Adipose tissue (tissue), 3 donors: ENCODE results near the gene ST3GAL2. TPM values are rescaled to one million over a fixed set of nuclear protein-coding genes. Genes with fewer than 3 reads are reported as not detected.
"Not testable (repeated sequence)": the region's sequence is repeated elsewhere in the genome, so short reads cannot be mapped to it uniquely, and the experiment has no call there.

ENCODE experiments used
- H3K27ac ChIP-seq: one replicate; pipeline ENCODE4 v1.5.1; 2013; ENCODE audit warnings: low read depth, low read length
- WGBS, 3 donors: extraction: QIAGEN DNeasy Blood & Tissue Kit; methylation state at CpG; one replicate each; pipeline ENCODE4 v1.1.7; 2013; 5-methylcytosine and 5-hydroxymethylcytosine counted together
- polyA plus RNA-seq, 3 donors: library from polyadenylated mRNA; stranded (reverse); fragments of 200-250 nt; gene quantifications; one replicate each; pipeline ENCODE4 v1.2.3, GENCODE V29; 2013
- donor health status: healthy with polysubstance abuse.
- donor health status: Bipolar disorder and iron deficiency.
- donor health status: healthy.

ST3GAL2 gene
- polyA plus RNA-seq, 3 donors: 3.3 to 11.9 (median 10.5) TPM

DNA sequence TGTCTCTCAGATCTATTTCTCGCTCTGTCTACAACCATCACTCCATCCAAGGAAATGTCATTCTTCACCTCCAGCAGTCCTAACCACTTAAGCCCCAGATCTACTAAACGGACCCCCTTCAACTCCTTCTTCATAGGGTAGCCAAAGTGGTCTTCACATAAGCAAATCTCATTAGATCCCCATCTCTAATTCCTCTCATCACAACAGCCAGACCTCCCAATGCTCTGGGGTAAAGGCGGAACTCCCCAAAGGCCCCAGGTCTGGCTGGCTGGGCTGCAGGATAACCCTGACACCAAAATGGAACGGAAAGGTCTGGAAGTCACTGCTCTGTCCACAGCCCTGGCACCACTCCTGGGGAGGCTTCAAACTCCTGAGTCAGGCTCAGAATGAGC, 11.1 kb downstream of the ST3GAL2 start:
- 30 to 43% (median 35%) methylated on average over 4 of the region's 4 CpGs for WGBS, 3 donors
- no peak overlapping the region for H3K27ac ChIP-seq

DNA sequence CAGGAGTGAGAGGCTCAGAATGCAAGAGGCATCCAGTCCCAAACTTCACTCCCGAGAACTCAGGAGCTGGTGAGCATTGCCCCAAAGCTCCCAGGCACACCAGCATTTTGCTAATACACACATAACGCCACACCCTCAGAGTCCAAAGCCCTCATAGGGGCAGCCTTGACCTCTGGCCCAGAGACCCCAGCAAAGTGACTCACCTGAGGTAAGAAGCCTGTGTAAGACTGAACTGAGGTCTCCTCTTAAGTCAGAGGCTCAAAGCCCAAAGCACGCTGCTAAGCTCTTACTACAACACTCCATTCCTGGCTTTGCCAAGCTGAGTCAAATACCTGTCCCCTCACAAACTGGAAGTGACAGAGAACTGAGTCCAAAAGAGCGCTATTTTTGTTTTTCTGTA, 16.4 kb downstream of the ST3GAL2 start:
- no peak overlapping the region for H3K27ac ChIP-seq
- WGBS, 3 donors: 87 to 94% (median 87%) methylated on average over 4 of the region's 4 CpGs

DNA sequence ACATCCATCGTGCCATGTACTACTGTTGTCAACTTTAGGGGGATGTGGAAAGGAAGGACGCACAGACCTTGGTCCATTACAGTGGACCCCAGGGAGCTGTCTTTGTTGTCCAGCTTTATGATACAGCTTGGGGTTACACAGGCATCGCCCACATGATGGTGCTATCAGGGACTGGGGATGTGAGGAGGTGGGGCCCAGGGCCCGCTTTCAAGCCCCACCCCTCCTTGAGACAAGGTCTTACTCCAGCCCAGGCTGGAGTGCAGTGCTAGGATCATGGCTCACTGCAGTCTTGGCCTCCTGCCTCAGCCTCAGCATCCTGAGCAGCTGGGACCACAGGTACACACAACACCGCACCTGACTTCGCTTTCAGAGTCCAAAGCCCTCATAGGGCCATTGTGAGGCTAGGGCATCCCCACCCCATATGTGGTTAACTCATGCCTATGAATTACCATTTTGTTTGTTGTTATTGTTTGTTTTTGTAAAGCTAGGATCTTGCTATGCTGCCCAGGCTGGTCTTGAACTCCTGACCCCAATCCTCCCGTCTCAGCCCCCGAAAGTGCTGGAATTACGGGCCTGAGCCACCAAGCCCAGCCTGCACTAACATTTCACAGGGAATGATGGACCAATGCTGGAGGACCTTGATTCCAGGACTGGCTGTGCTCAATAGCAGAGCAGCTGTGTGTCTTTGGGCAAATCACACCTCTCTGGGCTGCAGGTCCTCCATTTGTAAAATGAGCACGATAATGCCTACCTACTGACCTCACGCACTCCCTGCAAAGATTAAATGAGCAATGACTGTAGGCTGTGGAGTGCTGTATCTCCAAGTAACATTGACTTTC, 17.2 kb downstream of the ST3GAL2 start:
- H3K27ac ChIP-seq: no peak overlapping the region
- 92 to 96% (median 93%) methylated on average over 11 of the region's 11 CpGs for WGBS, 3 donors

DNA sequence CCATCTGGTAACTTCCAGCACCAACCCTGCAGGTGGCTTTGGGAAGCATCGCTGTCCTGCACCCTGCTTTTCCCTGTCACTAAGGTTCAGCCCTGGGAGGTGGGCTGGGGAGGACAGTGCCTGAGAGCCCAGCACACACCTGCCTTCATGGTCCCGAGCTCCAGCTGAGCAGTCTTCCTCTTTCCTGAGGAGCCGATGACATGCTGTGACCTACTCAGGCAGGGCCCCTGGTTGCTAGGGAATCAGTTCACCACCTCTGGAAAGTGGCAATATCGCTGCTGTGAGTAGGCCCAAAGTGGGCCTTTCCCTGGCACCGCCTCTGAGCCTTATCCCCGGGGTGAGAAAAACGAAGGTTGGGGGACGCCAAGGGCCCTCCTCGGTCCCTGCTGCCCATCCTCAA, 17.9 kb downstream of the ST3GAL2 start:
- 83 to 85% (median 84%) methylated on average over 9 of the region's 9 CpGs for WGBS, 3 donors
- H3K27ac ChIP-seq: no peak overlapping the region

DNA sequence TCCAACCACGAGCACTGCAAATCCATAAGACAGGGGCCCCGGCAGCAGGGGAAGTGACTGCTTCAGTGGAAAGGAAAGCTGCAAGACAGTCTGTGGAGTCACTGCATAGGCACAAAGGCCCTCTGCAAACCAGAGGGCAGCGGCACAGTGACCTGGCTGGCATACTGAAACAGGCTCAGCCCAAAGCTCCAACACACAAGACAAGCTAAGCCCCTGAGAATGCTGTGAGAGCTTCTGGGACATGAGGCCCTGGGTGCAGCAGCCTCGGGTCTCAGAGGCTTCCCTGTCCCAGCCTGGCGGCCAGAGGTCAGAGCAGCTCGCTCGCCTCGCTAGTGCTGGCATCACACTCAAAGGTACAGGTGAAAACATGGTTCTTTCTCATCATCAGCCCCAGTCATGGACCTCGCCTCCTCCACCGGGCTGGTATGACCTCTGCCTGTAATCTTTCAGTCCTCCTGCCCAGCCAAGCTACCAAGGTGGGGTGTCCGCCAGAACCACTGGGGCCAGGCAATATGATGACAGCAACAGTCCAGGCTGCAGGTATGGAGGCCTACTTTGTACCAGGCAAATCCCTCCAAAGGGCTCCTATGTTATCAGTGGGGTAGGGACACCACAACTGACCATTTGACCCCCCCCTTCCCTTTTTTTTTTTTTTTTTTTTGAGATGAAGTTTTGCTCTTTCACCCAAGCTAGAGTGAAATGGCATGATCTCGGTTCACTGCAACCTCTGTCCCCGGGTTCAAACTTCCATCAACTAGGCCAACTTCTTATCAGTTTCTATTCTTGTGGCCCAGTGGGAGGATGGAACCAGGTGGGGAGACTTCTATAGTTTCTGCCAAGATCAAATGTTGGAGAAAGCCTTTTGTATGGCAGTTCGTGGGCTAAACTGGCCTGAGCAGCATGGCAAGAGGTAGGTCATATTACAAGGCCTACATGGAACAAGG, 19.2 kb downstream of the ST3GAL2 start:
- H3K27ac ChIP-seq: no peak overlapping the region
- WGBS, 3 donors: 77 to 86% (median 77%) methylated on average over 14 of the region's 14 CpGs

DNA sequence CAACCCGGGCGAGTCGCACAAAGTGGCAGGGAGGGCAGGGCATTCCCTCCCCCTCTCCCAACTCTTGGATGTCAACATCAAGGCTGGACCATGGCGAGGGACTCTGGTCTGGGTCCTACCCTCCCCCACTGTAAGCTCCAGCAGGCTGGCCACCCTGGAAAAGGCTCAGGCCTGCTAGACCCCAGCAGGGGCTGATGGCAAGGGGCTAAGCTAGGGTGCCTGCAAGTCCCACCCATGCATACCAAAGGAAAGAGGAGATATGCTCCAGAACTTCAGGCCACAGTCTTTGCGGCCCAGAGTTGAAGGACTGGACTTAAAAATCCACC, 19.9 kb downstream of the ST3GAL2 start:
- no peak overlapping the region for H3K27ac ChIP-seq
- WGBS, 3 donors: 61 to 70% (median 67%) methylated on average over 4 to 5 of the region's 5 CpGs

DNA sequence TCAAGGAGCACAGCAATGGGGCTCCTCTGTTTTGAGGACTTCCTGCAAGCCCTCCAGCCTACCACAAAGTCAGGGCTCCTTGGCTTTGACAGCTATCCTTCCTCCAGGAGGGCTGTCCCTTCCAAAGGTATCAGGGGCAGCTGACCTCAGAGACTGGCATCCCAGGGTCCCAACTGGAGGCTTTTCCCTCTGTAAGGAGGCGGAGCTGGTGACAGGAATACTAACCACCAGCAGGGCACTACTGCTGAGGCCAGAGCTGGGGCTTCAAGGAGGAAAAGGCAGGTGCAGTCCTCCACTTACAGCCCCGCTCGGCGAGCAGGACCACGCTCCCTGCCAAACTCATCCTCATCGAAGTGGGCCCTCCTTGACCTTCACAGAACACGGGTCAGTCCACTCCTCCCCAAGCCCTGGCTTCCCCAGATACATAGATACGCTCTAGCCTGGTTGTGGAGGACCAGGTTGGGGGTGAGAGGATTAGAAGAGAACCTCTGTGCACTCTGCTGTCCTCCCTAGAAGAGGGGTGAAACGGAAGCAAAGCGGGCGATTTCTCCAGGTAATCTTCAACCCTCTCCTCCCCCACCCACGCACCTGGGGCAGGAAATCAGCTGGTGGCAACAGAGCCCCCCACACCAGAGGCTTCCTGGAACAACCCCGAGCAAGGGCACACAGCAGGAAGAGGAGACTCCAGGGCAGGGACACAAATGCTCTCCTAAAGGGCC, 20.5 kb downstream of the ST3GAL2 start:
- no peak overlapping the region for H3K27ac ChIP-seq
- 66 to 72% (median 71%) methylated on average over 13 of the region's 13 CpGs for WGBS, 3 donors

DNA sequence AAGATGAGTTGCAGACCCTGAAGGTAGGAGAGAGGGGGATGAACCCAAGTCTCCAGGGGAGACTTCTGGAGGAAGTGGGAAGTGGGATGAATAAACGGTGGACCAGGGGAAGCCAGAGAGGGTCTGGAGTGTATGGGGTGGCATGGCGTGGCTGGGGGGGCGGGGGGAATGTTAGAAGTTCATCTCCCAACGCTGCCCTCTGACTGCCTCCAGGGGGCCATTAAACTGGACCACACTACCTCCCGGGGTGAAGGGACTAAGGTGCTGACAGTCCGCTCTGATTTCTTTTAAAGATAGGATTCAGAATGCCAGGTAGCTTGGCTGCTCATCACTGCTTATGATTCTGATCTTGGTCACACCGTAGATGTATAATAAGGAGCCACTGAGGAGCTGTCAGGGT, 21.2 kb downstream of the ST3GAL2 start:
- WGBS, 3 donors: 64 to 79% (median 73%) methylated on average over 7 of the region's 7 CpGs
- H3K27ac ChIP-seq: no peak overlapping the region

DNA sequence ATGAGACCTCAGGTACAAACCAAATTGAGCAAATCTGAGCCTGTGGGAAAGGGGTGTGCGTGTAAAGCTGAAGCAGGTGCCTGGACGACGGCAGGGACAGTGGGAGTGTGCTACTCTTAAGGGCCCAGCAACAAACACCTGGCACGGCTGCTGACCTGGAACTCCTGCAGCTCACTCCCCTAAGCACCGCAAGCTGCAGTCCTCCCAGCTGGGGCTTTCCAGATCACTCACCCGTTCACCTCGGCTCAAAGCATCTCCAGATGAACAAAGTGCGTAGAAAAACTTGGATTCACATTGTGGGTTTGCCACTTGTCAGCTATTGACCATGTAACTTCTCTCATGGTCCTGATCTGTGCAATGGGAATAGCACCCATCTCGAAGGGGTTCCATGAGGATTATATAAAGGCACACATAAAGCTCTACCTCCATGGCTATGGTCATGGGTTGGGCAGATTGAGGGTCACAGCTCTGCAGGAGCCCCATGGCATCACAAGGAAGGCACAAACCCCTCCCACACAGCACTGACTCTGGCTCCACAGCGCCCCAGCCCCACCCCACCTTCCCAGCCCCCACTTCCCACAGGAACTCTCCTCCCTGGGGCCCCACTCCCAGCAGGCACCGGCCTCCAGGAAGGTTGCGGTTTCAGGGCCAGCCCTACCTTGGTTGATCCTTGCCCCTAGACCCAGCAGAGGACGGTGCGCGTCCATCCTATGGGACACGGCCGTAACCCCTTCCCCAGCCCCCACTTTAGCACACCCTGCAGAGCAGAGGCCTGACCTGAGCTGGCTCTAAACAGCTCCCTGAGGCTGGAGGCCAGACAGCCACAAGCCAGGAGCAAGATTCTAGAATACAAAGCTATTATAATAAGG, 21.9 kb downstream of the ST3GAL2 start:
- H3K27ac ChIP-seq: no peak overlapping the region
- 82 to 83% (median 82%) methylated on average over 17 of the region's 17 CpGs for WGBS, 3 donors

DNA sequence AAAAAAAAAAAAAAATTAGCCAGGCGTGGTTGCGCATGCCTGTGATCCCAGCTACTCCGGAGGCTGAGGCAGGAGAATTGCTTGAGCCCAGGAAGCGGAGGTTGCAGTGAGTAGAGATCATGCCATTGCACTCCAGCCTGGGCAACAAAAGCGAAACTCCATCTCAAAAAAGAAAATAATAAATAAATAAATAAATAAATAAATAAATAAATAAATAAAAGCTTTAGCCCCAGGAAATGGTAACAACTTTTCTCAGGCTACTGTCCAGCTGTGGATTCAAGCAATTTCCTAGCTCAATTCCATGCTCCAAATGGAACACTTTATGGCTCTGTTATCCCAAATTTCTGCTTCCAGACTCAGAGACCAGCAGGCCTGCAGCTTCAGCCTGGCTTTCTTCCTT, 25.3 kb downstream of the ST3GAL2 start:
- 96 to 99% (median 96%) methylated on average over 3 to 5 of the region's 5 CpGs for WGBS, 3 donors
- not testable (repeated sequence) for H3K27ac ChIP-seq

DNA sequence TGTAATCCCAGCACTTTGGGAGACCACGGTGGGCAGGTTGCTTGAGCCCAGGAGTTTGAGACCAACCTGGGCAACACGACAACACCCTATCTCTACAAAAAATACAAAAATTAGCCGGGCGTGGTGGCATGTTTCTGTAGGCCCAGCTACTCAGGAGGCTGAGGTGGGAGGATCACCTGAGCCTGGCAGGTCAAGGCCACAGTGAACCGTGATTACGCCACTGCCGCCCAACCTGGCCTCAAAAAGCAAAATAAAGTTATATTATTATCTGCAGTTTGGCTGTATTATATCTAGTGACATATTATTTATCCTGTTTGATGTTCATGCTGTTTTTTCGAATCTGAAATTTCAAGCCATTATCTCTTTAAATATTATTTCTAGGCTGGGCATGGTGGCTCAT, 26.5 kb downstream of the ST3GAL2 start:
- WGBS, 3 donors: 95 to 97% (median 95%) methylated on average over 8 of the region's 8 CpGs
- no peak overlapping the region for H3K27ac ChIP-seq

DNA sequence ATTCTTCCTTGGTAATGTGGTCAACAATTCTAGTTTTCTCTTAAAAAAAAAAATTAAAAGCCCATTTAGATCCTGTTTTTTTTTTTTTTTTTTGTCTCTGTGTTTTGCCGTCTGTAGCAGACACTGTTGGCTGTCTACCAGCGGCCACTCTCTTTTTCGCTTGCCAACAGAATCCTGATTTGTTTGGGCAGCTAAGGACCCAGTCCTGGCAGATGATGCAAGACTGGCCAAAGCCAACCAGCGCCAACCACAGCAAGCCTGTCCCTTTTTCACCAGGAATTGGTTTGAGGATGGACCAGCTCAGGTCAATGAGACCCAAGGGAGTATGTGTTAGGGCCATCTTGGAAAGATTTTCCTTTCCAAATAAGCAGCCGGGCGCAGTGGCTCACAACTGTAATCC, 28.2 kb downstream of the ST3GAL2 start:
- WGBS, 3 donors: 82 to 91% (median 85%) methylated on average over 6 of the region's 6 CpGs
- no peak overlapping the region for H3K27ac ChIP-seq

DNA sequence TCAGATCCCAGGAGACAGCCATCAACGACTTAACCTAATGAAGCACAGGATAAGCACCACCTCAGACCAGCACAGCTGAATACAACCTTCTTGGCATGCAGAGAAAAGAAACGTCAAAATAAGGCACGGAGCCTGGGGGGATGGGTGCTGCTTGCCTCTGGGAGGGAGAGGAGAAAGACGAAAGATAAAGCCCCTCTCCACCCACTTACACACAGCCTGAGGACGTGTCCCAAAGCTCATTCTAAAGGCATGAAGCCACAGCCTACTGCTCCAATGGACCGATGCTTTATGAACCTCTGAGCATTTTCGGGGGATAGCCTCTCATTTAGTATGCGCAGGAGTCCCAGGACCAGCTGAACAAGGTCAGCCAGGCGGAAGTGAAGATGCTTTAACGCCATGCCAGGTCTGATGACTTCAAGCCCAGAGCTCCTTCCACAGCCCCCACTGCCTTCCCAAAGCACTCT, 31.1 kb downstream of the ST3GAL2 start:
- WGBS, 3 donors: 72 to 73% (median 72%) methylated on average over 10 of the region's 10 CpGs

DNA sequence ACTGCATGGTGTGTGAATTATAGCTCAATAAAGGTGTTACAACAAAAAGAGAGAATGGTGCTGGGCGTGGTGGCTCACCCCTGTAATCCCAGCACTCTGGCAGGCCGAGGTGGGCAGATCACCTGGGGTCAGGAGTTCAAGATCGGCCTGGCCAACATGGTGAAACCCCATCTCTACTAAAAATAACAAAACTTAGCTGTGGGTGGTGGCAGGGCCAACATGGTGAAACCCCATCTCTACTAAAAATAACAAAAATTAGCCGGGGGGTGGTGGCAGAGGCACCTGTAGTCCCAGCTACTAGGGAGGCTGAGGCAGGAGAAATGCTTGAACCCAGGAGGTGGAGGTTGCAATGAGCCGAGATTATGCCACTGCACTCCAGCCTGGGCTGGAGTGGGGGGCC, 32.8 kb downstream of the ST3GAL2 start:
- not testable (repeated sequence) for H3K27ac ChIP-seq
- WGBS, 3 donors: 87 to 97% (median 94%) methylated on average over 5 of the region's 5 CpGs

More for the DNA sequence above, 31.1 kb downstream of the ST3GAL2 start:
- no peak overlapping the region for H3K27ac ChIP-seq

DNA sequence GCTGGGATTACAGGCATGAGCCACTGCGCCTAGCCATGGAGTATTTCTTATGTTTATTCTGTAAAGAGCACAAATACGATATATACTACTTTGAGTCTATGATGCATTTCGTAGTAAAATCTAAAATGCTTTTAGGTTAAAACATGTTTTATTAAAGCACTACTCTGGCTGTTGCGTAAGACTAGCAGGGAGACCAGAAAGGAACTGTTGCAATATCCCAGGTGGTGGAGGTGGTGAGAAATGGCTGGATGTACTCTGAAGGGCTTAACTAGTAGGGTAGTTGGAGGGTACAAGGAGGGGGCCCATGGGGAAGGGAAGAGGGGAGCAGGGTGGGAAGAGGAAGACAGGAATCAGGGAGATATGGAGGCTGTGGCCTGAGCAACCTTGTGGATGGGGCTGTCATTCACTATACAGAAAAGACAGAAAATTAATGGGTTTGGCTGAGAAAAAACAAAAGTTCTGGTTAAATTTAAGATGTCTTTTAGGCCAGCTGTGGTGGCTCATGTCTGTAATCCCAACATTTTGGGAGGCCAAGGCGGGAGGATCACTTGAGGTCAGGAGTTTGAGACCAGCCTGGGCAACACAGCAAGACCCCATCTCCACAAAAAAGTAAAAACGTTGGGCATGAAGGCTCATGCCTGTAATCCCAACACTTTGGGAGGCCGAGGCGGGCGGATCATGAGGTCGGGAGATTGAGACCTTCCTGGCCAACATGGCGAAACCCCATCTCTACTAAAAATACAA, 35.8 kb downstream of the ST3GAL2 start:
- WGBS, 3 donors: 85 to 91% (median 88%) methylated on average over 11 of the region's 11 CpGs
- no peak overlapping the region for H3K27ac ChIP-seq

DNA sequence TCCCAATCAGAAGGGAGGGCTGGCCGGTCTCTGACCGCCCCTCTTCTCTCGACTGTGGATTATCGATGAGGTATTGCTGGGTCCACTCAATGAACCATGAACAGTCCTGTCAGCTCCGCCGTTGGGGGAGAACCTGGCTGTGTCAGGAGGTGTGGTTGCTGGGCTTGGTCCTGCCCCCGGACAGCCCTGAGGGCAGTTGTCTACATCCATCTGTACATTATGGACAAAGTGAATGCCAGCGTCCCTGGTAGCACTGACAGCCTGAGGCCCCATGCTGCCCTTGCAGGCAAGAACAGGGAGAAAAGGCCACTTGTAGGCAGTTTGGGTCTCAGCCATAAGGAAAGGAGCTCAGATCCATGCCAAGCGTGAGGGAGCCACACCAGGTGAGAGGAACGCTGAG, 38.9 kb downstream of the ST3GAL2 start:
- no peak overlapping the region for H3K27ac ChIP-seq
- 86 to 89% (median 89%) methylated on average over 10 of the region's 10 CpGs for WGBS, 3 donors

DNA sequence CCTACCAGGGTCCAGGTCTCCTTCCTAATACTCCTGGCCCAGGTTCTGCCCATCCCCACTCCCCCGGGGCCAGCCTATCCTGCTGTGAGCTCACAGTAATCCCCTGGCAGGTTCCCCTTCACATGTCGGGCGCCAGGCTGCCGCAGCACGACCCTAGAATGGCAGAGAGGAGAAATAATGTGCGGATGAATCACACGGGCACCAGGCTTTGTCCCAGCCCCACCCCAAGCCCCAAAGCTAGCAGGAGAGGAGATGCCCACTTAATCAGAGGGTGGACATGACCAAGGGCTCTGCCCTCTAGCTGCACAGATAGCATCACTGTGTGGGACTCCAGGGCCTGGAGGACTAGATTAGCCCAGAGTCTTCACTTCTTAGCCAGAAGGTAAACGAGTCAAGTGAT, 39.5 kb downstream of the ST3GAL2 start:
- no peak overlapping the region for H3K27ac ChIP-seq
- WGBS, 3 donors: 86 to 92% (median 89%) methylated on average over 8 of the region's 8 CpGs
